Lung (tissue), 12 donors: ENCODE measurements around the gene CWC22. TPM values are rescaled to one million over a fixed set of nuclear protein-coding genes. Genes with fewer than 3 reads are reported as not detected.

ENCODE experiments used
- ATAC-seq: fragments of 200-7000 bp; cut with Tn5 transposase; one replicate; pipeline ENCODE4 v1.9.1; 2020; ENCODE audit warnings: moderate number of reproducible peaks; ENCODE audit not compliant: insufficient read depth, low FRiP score
- DNase-seq, 3 donors: peaks; one replicate each; pipeline ENCODE4 v3.0.0-alpha.2; 2013 to 2017
- H3K27ac ChIP-seq, 2 donors: one replicate each; pipeline ENCODE4 v1.5.1; 2013; ENCODE audit warnings: mild to moderate bottlenecking in 2 of 2, moderate library complexity in 2 of 2, control low read depth in 1 of 2, inconsistent platforms in 1 of 2, low read depth in 1 of 2, low read length in 1 of 2
- H3K27me3 ChIP-seq, 3 donors: one replicate each; pipeline ENCODE4 v1.5.1; 2013; ENCODE audit warnings: low read length in 2 of 3; ENCODE audit not compliant: control insufficient read depth in 3 of 3, insufficient read depth in 3 of 3
- H3K36me3 ChIP-seq, 4 donors: one replicate each; pipeline ENCODE4 v1.5.1; 2013; ENCODE audit warnings: low read length in 4 of 4, mild to moderate bottlenecking in 1 of 4, moderate library complexity in 1 of 4; ENCODE audit not compliant: control insufficient read depth in 4 of 4, insufficient read depth in 4 of 4
- H3K4me1 ChIP-seq, 5 donors: one replicate each; pipeline ENCODE4 v1.5.1; 2013; ENCODE audit warnings: low read length in 5 of 5, mild to moderate bottlenecking in 2 of 5, moderate library complexity in 1 of 5; ENCODE audit not compliant: control insufficient read depth in 5 of 5, insufficient read depth in 5 of 5
- H3K4me3 ChIP-seq: one replicate; pipeline ENCODE4 v1.5.1; 2013; ENCODE audit warnings: mild to moderate bottlenecking, control low read depth, moderate library complexity
- H3K9ac ChIP-seq, 2 donors: one replicate each; pipeline ENCODE4 v1.5.1; 2013; ENCODE audit warnings: low read length in 2 of 2, control low read depth in 1 of 2; ENCODE audit not compliant: insufficient read depth in 1 of 2
- H3K9me3 ChIP-seq, 4 donors: one replicate each; pipeline ENCODE4 v1.5.1; 2013; ENCODE audit warnings: low read length in 3 of 4, mild to moderate bottlenecking in 1 of 4, moderate library complexity in 1 of 4; ENCODE audit not compliant: control insufficient read depth in 4 of 4, insufficient read depth in 3 of 4
- CTCF ChIP-seq: IDR thresholded peaks from 2 replicates; pipeline ENCODE4 v1.5.1; 2012; ENCODE audit warnings: mild to moderate bottlenecking; ENCODE audit errors: control extremely low read depth, extremely low read depth
- WGBS, 2 donors: extraction: QIAGEN DNeasy Blood & Tissue Kit; methylation state at CpG; one replicate each; pipeline ENCODE4 v1.1.7; 2013; 5-methylcytosine and 5-hydroxymethylcytosine counted together
- polyA plus RNA-seq, 2 donors: library from polyadenylated mRNA; stranded (reverse); fragments of 200-250 nt; gene quantifications; one replicate each; pipeline ENCODE4 v1.2.1, GENCODE V29; 2013
- total RNA-seq, 2 donors: library from RNA; depleted of rRNA in 1 of 2; stranded (reverse); fragments of >200 nt in 1 of 2; gene quantifications; one replicate each; pipeline ENCODE4 v1.2.1, GENCODE V29; 2014 to 2021
- donor health status: control.
- donor health status: control.
- donor health status: Bipolar disorder and iron deficiency.
- donor health status: healthy.
- donor health status: DM: yes; HTN: yes; CAD: no.

The CWC22 gene
- total and polyA plus RNA-seq, 4 donors = 8.7 to 28.9 (median 12.4) TPM

DNA sequence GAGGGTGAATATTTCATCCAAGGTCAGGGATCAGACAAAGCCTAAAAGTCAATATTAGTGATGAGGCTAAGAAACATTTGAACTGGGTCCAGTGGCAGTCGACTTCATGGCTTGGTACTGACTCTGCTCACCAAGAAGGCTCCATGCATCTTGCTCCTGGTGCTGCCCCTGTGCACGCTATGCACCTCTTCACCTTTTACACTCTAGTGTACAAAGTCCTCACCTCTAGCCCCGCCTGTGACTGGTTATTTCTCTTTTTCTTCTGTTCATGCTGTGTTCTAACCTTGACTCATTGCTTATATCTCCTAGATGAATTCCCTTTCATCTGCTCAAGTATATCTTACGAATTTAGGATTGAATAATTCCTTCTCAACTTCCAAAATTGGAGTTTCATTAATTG is 93.3 kb downstream of the CWC22 start:
- no peaks in the 10 kb centered on the region for H3K36me3 ChIP-seq
- no peaks in the 10 kb centered on the region for H3K4me1 ChIP-seq
- no peak overlapping the region for H3K4me3 ChIP-seq
- no peaks in the 10 kb centered on the region for H3K27me3 ChIP-seq
- TF ChIP-seq CTCF = no peak
- WGBS, 2 donors = 86 to 87% methylated on average over 4 of the region's 4 CpGs
- ATAC-seq (no peak), DNase-seq (no peak)
- H3K27ac ChIP-seq = no peak overlapping the region
- no peak overlapping the region for H3K9ac ChIP-seq
- no peaks in the 10 kb centered on the region for H3K9me3 ChIP-seq

GRCh38 chr2:179911569-179911968 is 95.5 kb downstream of the CWC22 start:
- TF ChIP-seq CTCF = no peak
- Histone ChIP-seq H3K36me3 (no peaks in the 10 kb centered on the region), H3K27ac (no peak overlapping the region), H3K4me3 (no peak overlapping the region), H3K9ac (no peak overlapping the region), H3K4me1 (no peaks in the 10 kb centered on the region), H3K27me3 (no peaks in the 10 kb centered on the region), H3K9me3 (no peaks in the 10 kb centered on the region)
- ATAC-seq (no peak), DNase-seq (no peak)
- 70 to 90% methylated on average over 3 of the region's 3 CpGs for WGBS, 2 donors

DNA sequence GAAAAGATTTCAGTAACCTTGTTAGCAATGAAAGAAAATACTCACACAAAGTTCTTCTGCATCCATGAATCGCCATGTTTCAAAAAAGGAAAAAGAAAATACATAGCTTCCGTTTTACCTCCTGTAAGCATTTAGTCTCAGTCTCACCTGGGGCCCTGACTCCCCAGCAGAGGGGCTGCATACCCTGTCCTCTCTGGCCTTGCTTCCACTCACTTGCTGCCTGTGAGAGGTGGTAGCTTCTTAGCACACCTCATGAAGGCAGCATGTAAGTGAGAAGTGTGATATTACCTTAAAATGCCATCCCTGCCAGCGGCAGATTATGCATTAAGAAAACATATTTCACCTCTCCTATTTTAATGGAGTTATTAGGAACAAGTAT is 96.4 kb downstream of the CWC22 start:
- no peak overlapping the region for H3K9ac ChIP-seq
- TF ChIP-seq CTCF = no peak
- H3K4me1 ChIP-seq = no peaks in the 10 kb centered on the region
- H3K9me3 ChIP-seq = no peaks in the 10 kb centered on the region
- no peak for ATAC-seq
- H3K27ac ChIP-seq = no peak overlapping the region
- H3K4me3 ChIP-seq = no peak overlapping the region
- H3K36me3 ChIP-seq = no peaks in the 10 kb centered on the region
- WGBS, 2 donors = 76 to 83% methylated on average over 3 of the region's 3 CpGs
- no peak for DNase-seq
- H3K27me3 ChIP-seq = no peaks in the 10 kb centered on the region
